ENCODE measurements around the gene PDP2. TPM values are rescaled to one million over a fixed set of nuclear protein-coding genes. Genes with fewer than 3 reads are reported as not detected.
A peak's percentile ranks its signal among the peaks of the same experiment; 100 is the strongest.
"Not testable (repeated sequence)": the region's sequence is repeated elsewhere in the genome, so short reads cannot be mapped to it uniquely, and the experiment has no call there.

The PDP2 gene
- total and polyA plus RNA-seq, 9 of the 15 experiments (the other 6 are each of a cell fraction or from before 2014, with no cell fraction given): 2.5 to 24.3 (median 7.2) TPM

GRCh38 chr16:66934138-66934838, 54.0 kb downstream of the PDP2 start, which contains the start of gene CIAO2B (continued):
- peak; percentile 67 for TF ChIP-seq HCFC1 (IDR thresholded peaks at IDR 0.05; ENCODE audit: low read depth, low read length)

DNA sequence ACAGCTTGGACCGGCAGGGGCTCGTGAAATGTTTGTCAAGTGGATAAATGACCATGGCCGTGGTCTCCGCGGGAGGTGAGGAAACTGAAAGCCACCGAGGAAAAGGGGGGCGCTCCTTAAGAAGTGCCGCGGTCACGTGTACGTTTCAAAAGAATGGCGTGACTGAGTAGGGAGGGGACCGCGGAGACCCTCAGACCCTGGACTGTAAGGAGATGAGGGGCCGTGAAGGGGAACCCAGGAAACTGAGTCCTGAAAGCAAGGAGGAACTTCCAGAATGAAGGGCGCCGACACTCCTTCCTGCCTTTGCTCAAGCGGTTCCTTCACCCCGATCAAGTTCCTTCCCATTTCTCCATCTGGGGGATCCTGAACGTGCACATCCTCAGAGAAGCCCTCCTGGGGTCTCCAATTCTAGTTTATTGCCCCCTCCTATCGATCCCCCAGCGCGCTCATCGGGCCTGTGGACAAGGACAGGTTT, 54.6 kb downstream of the PDP2 start:
- intact Hi-C loops (cut with micrococcal nuclease); H3K27me3 ChIP-seq (ENCODE audit: control insufficient read depth in 2 of 2, insufficient read depth in 2 of 2, low read length in 2 of 2); ATAC-seq; H4K20me1 ChIP-seq (replicated peaks; ENCODE audit: control insufficient read depth, insufficient read depth, low read length); BruUV-seq (replicated peaks); H3K9me3 ChIP-seq (replicated peaks; ENCODE audit: control insufficient read depth, insufficient read depth, low read depth, low read length); H3K9me1 ChIP-seq (ENCODE audit: control insufficient read depth, insufficient read depth, low read length); DNase-seq (ENCODE audit: extremely low read depth in 1 of 4, low spot score in 3 of 4): not testable (repeated sequence)
- FAIRE-seq: peak; percentile 57
- WGBS (ENCODE audit: insufficient coverage, low coverage, missing lambda C conversion rate): under 1% methylated on average over 12 of the region's 24 CpGs
- Histone ChIP-seq H3K9ac (ENCODE audit: insufficient read depth in 1 of 2, low read depth in 2 of 2, low read length in 2 of 2) (peak overlapping the region; percentile 98 to 100), H3K79me2 (ENCODE audit: control insufficient read depth, insufficient read depth, low read length) (peaks cover 49% of the 10 kb centered on the region), H3K27ac (ENCODE audit: extremely low read depth, low read depth, low read length) (peak overlapping the region; percentile 90), H2AFZ (ENCODE audit: low read depth, low read length) (peak overlapping the region; percentile 98), H3K4me2 (ENCODE audit: insufficient read depth, low read length) (peak overlapping the region; percentile 100), H3K36me3 (ENCODE audit: control insufficient read depth, insufficient read depth, low read length) (peaks cover 55% of the 10 kb centered on the region; the same call in 2 of the 3 replicates), H3K4me1 (replicated peaks in 1 of 2; ENCODE audit: control insufficient read depth in 2 of 2, insufficient read depth in 2 of 2, low read length in 2 of 2) (peaks cover 21 to 47% of the 10 kb centered on the region in 2 experiments), H3K4me3 (peak overlapping the region; percentile 99)
- POLR2A ChIA-PET: interaction anchor here (0.8 to 0.9 kb wide), 2 partner anchors 35 to 46 kb away, joined by 3 read pairs; no protein-coding TSS in a partner anchor
- CTCF ChIA-PET (ENCODE audit: low intra/inter-chr PET ratio): interaction anchor here (0.7 kb wide), 1 partner anchor 40 kb away, joined by 5 read pairs; no protein-coding TSS in a partner anchor
- in situ Hi-C loops (cut with MboI): loop anchor here (5.0 kb wide), 1 partner anchor 38 kb away; no protein-coding TSS in a partner anchor
- TF ChIP-seq SAP30 (IDR thresholded peaks at IDR 0.05; ENCODE audit: borderline replicate concordance, insufficient read depth, low read depth, low read length, poor library complexity, severe bottlenecking): peak; percentile 3
- TF ChIP-seq, protein P1, sequence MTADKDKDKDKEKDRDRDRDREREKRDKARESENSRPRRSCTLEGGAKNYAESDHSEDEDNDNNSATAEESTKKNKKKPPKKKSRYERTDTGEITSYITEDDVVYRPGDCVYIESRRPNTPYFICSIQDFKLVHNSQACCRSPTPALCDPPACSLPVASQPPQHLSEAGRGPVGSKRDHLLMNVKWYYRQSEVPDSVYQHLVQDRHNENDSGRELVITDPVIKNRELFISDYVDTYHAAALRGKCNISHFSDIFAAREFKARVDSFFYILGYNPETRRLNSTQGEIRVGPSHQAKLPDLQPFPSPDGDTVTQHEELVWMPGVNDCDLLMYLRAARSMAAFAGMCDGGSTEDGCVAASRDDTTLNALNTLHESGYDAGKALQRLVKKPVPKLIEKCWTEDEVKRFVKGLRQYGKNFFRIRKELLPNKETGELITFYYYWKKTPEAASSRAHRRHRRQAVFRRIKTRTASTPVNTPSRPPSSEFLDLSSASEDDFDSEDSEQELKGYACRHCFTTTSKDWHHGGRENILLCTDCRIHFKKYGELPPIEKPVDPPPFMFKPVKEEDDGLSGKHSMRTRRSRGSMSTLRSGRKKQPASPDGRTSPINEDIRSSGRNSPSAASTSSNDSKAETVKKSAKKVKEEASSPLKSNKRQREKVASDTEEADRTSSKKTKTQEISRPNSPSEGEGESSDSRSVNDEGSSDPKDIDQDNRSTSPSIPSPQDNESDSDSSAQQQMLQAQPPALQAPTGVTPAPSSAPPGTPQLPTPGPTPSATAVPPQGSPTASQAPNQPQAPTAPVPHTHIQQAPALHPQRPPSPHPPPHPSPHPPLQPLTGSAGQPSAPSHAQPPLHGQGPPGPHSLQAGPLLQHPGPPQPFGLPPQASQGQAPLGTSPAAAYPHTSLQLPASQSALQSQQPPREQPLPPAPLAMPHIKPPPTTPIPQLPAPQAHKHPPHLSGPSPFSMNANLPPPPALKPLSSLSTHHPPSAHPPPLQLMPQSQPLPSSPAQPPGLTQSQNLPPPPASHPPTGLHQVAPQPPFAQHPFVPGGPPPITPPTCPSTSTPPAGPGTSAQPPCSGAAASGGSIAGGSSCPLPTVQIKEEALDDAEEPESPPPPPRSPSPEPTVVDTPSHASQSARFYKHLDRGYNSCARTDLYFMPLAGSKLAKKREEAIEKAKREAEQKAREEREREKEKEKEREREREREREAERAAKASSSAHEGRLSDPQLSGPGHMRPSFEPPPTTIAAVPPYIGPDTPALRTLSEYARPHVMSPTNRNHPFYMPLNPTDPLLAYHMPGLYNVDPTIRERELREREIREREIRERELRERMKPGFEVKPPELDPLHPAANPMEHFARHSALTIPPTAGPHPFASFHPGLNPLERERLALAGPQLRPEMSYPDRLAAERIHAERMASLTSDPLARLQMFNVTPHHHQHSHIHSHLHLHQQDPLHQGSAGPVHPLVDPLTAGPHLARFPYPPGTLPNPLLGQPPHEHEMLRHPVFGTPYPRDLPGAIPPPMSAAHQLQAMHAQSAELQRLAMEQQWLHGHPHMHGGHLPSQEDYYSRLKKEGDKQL (CRISPR knock-in tag; IDR thresholded peaks at IDR 0.05; ENCODE audit: borderline replicate concordance): 0 out of 2 replicates have a peak, but pooled peaks have one; percentile 15
- peak; percentile 45; the same call in 1 of the 2 replicates for TF ChIP-seq RAD51 (IDR thresholded peaks at IDR 0.05; ENCODE audit: borderline replicate concordance, low read depth)
- TF ChIP-seq USF1 (CRISPR knock-in tag; IDR thresholded peaks at IDR 0.05): 0 out of 2 replicates have a peak, but pooled peaks have one; percentile 55
- TF ChIP-seq HMGN3 (IDR thresholded peaks at IDR 0.05; ENCODE audit: borderline replicate concordance, extremely low read depth, insufficient read length, low read depth, low read length): peak; percentile 31
- 0 out of 2 replicates have a peak, but pooled peaks have one; percentile 15 for TF ChIP-seq ZNF143 (CRISPR knock-in tag; IDR thresholded peaks at IDR 0.05)
- TF ChIP-seq TEAD1 (CRISPR knock-in tag; IDR thresholded peaks at IDR 0.05): 0 out of 4 replicates have a peak, but pooled peaks of 1 of the 2 experiments have one; percentile 10
- TF ChIP-seq KAT7 (CRISPR knock-in tag; IDR thresholded peaks at IDR 0.05; ENCODE audit: borderline replicate concordance): 0 out of 2 replicates have a peak, but pooled peaks have one; percentile 5
- TF ChIP-seq NR1H2 (CRISPR knock-in tag; IDR thresholded peaks at IDR 0.05): 0 out of 2 replicates have a peak, but pooled peaks have one; percentile 7
- TF ChIP-seq FOXP1 (CRISPR knock-in tag; IDR thresholded peaks at IDR 0.05): 0 out of 2 replicates have a peak, but pooled peaks have one; percentile 61

Data from K562 (cell line).